22Rv1 (cell line): ENCODE results near the gene GBP1.

Experiments used
- CTCF ChIP-seq: fragments of 450-650 bp; IDR thresholded peaks from 2 replicates; pipeline ENCODE4 v1.5.1; 2017; ENCODE audit warnings: mild to moderate bottlenecking
- ZFX ChIP-seq: fragments of 450-650 bp; IDR thresholded peaks from 2 replicates; pipeline ENCODE4 v1.6.1; 2017; ENCODE audit warnings: antibody characterized with exemption, borderline replicate concordance

- no peak for TF ChIP-seq CTCF
- no peak for TF ChIP-seq ZFX
Measured at GRCh38 chr1:89025928-89026327, 39.1 kb downstream of the GBP1 start.
